Central memory CD4-positive, alpha-beta T cell (primary cell): ENCODE data around the gene HRH2.
"Not testable (repeated sequence)": the region's sequence is repeated elsewhere in the genome, so short reads cannot be mapped to it uniquely, and the experiment has no call there.

Experiments
- DNase-seq: peaks from one replicate; pipeline ENCODE4 v3.0.0; 2022

Gene HRH2

GRCh38 chr5:175717837-175718236 lies 60.0 kb downstream of the HRH2 start:
- DNase-seq = no peak

GRCh38 chr5:175718401-175719108 lies 60.7 kb downstream of the HRH2 start:
- peak; percentile 32 for DNase-seq

- DNase-seq = not testable (repeated sequence)
These were observed 61.2 kb downstream of the HRH2 start for GRCh38 chr5:175719109-175719432.

GRCh38 chr5:175724314-175725275 lies 66.7 kb downstream of the HRH2 start:
- DNase-seq = no peak

- DNase-seq = no peak
These were observed 70.4 kb downstream of the HRH2 start for GRCh38 chr5:175728316-175728715.

GRCh38 chr5:175728885-175729828 lies 71.3 kb downstream of the HRH2 start:
- no peak for DNase-seq

- peak; percentile 82 for DNase-seq
These were observed 72.0 kb downstream of the HRH2 start for GRCh38 chr5:175729829-175730277.

- no peak for DNase-seq
These were observed 73.3 kb downstream of the HRH2 start for GRCh38 chr5:175731172-175731571.

- no peak for DNase-seq
These were observed 74.0 kb downstream of the HRH2 start for GRCh38 chr5:175731756-175732465.

GRCh38 chr5:175733017-175733416 lies 75.1 kb downstream of the HRH2 start:
- no peak for DNase-seq

GRCh38 chr5:175734016-175734415 lies 76.1 kb downstream of the HRH2 start:
- no peak for DNase-seq

- no peak for DNase-seq
These were observed 76.6 kb downstream of the HRH2 start for GRCh38 chr5:175734501-175734900.

- no peak for DNase-seq
These were observed 77.8 kb downstream of the HRH2 start for GRCh38 chr5:175735701-175736100.

- DNase-seq = no peak
These were observed 78.8 kb downstream of the HRH2 start for GRCh38 chr5:175736652-175737051.

- DNase-seq = no peak
These were observed 79.6 kb downstream of the HRH2 start for GRCh38 chr5:175737481-175737880.

- no peak for DNase-seq
These were observed 80.3 kb downstream of the HRH2 start for GRCh38 chr5:175738126-175738525.

GRCh38 chr5:175738602-175739133 lies 80.8 kb downstream of the HRH2 start:
- DNase-seq = no peak

GRCh38 chr5:175740014-175740413 lies 82.1 kb downstream of the HRH2 start:
- no peak for DNase-seq

GRCh38 chr5:175741556-175741955 lies 83.7 kb downstream of the HRH2 start:
- DNase-seq = no peak

- DNase-seq = no peak
These were observed 84.6 kb downstream of the HRH2 start for GRCh38 chr5:175742290-175742994.

- DNase-seq = no peak
These were observed 85.9 kb downstream of the HRH2 start for GRCh38 chr5:175743676-175744210.
